Astrocyte (in vitro differentiated cells and primary cell): ENCODE results near the gene MED13. TPM values are rescaled to one million over a fixed set of nuclear protein-coding genes. Genes with fewer than 3 reads are reported as not detected.

ENCODE experiments used
- DNase-seq: peaks from one replicate; pipeline ENCODE4 v3.0.0-alpha.2; 2010; ENCODE audit warnings: low read depth
- FAIRE-seq: peaks from 2 replicates; lab custom pipeline; 2011; peaks lifted over from hg19 to GRCh38; lab: Jason Lieb, UNC
- H2AFZ ChIP-seq: 2 replicates; pipeline ENCODE4 v1.6.0; 2012; ENCODE audit warnings: low read depth, low read length, inconsistent platforms
- H3K27ac ChIP-seq: 2 replicates; pipeline ENCODE4 v1.5.1; 2011; ENCODE audit warnings: low read depth, low read length, inconsistent platforms
- H3K27me3 ChIP-seq: 2 replicates; pipeline ENCODE4 v1.6.0; 2011; ENCODE audit warnings: low read length, inconsistent platforms; ENCODE audit not compliant: insufficient read depth
- H3K36me3 ChIP-seq: 2 replicates; pipeline ENCODE4 v1.5.1; 2011; ENCODE audit warnings: low read length, inconsistent platforms; ENCODE audit not compliant: insufficient read depth
- H3K4me1 ChIP-seq: 2 replicates; pipeline ENCODE4 v1.5.1; 2011; ENCODE audit warnings: low read length, inconsistent platforms; ENCODE audit not compliant: insufficient read depth
- H3K4me2 ChIP-seq: 2 replicates; pipeline ENCODE4 v1.6.0; 2012; ENCODE audit warnings: low read length, inconsistent platforms
- H3K4me3 ChIP-seq: 2 replicates; pipeline ENCODE4 v1.5.1; 2011; ENCODE audit warnings: low read depth, mild to moderate bottlenecking, low read length, inconsistent platforms; ENCODE audit not compliant: insufficient read depth
- H3K79me2 ChIP-seq: 2 replicates; pipeline ENCODE4 v1.6.0; 2012; ENCODE audit warnings: mild to moderate bottlenecking, low read length, inconsistent platforms; ENCODE audit not compliant: insufficient read depth
- H3K9ac ChIP-seq: 2 replicates; pipeline ENCODE4 v1.6.0; 2012; ENCODE audit warnings: mild to moderate bottlenecking, low read length, inconsistent platforms
- H3K9me3 ChIP-seq: 2 replicates; pipeline ENCODE4 v1.5.1; 2012; ENCODE audit warnings: low read depth, mild to moderate bottlenecking, low read length, inconsistent platforms; ENCODE audit not compliant: insufficient read depth
- H4K20me1 ChIP-seq: 2 replicates; pipeline ENCODE4 v1.6.0; 2012; ENCODE audit warnings: low read length, inconsistent platforms; ENCODE audit not compliant: insufficient read depth
- H3K27ac Mint-ChIP-seq: one replicate; pipeline ENCODE4 v1.8.0; 2021; ENCODE audit warnings: mild to moderate bottlenecking, mixed read lengths; ENCODE audit not compliant: unreplicated experiment
- H3K27me3 Mint-ChIP-seq: one replicate; pipeline ENCODE4 v1.8.0; 2021; ENCODE audit warnings: low read depth, mixed read lengths; ENCODE audit not compliant: unreplicated experiment
- H3K36me3 Mint-ChIP-seq: one replicate; pipeline ENCODE4 v1.8.0; 2021; ENCODE audit warnings: low read depth, mixed read lengths; ENCODE audit not compliant: unreplicated experiment
- H3K4me1 Mint-ChIP-seq: one replicate; pipeline ENCODE4 v1.8.0; 2021; ENCODE audit warnings: low read depth, mixed read lengths; ENCODE audit not compliant: unreplicated experiment
- H3K4me3 Mint-ChIP-seq: one replicate; pipeline ENCODE4 v1.8.0; 2021; ENCODE audit warnings: mild to moderate bottlenecking, moderate library complexity, mixed read lengths; ENCODE audit not compliant: unreplicated experiment
- H3K9me3 Mint-ChIP-seq: one replicate; pipeline ENCODE4 v1.8.0; 2021; ENCODE audit warnings: mild to moderate bottlenecking, mixed read lengths; ENCODE audit not compliant: unreplicated experiment
- CTCF ChIP-seq: IDR thresholded peaks from 2 replicates; pipeline ENCODE4 v1.5.1; 2011; ENCODE audit warnings: low read depth, mild to moderate bottlenecking, inconsistent platforms, low read length, moderate library complexity; ENCODE audit not compliant: insufficient read depth
- EZH2 ChIP-seq: IDR thresholded peaks from 2 replicates; pipeline ENCODE4 v1.6.1; 2012; ENCODE audit warnings: mild to moderate bottlenecking, low read length, inconsistent platforms; ENCODE audit not compliant: insufficient read depth
- total RNA-seq: library from RNA; stranded (reverse); gene quantifications from 2 replicates; pipeline ENCODE4 v1.2.1, GENCODE V29; 2021

MED13 gene
- total RNA-seq, 1 donor from 2014 or later = 55.0 TPM

- Mint-ChIP-seq H3K36me3 (no peaks in the 10 kb centered on the region), H3K27ac (no peak overlapping the region)
- H3K9ac ChIP-seq = peak overlapping the region; percentile 99
These were observed 2.1 kb downstream of the MED13 start for GRCh38 chr17:62062944-62063343.

GRCh38 chr17:62062302-62062701 is 2.8 kb downstream of the MED13 start:
- Mint-ChIP-seq H3K4me1 (peaks cover 20% of the 10 kb centered on the region), H3K36me3 (no peaks in the 10 kb centered on the region), H3K27ac (no peak overlapping the region), H3K27me3 (no peaks in the 10 kb centered on the region), H3K4me3 (peak overlapping the region; percentile 96), H3K9me3 (no peaks in the 10 kb centered on the region)
- Histone ChIP-seq H3K27ac (no peak overlapping the region), H2AFZ (no peak overlapping the region), H3K27me3 (no peaks in the 10 kb centered on the region), H3K9ac (peak overlapping the region; percentile 99), H4K20me1 (peaks cover 74% of the 10 kb centered on the region), H3K4me2 (peak overlapping the region; percentile 97), H3K9me3 (no peaks in the 10 kb centered on the region), H3K4me3 (peak overlapping the region; percentile 100), H3K79me2 (peaks cover 83% of the 10 kb centered on the region), H3K36me3 (peaks cover 8% of the 10 kb centered on the region), H3K4me1 (peaks cover 11% of the 10 kb centered on the region)
- TF ChIP-seq EZH2 (no peak), CTCF (no peak)
- FAIRE-seq (no peak), DNase-seq (peak; percentile 33)

More at GRCh38 chr17:62062944-62063343, 2.1 kb downstream of the MED13 start:
- Histone ChIP-seq H3K79me2 (peaks cover 77% of the 10 kb centered on the region), H2AFZ (no peak overlapping the region), H3K27ac (peak overlapping the region; percentile 12), H3K4me2 (peak overlapping the region; percentile 97), H4K20me1 (peaks cover 68% of the 10 kb centered on the region), H3K9me3 (no peaks in the 10 kb centered on the region), H3K36me3 (peaks cover 8% of the 10 kb centered on the region), H3K27me3 (no peaks in the 10 kb centered on the region), H3K4me1 (peaks cover 11% of the 10 kb centered on the region), H3K4me3 (peak overlapping the region; percentile 100)
- H3K4me1 Mint-ChIP-seq = peaks cover 17% of the 10 kb centered on the region
- FAIRE-seq = no peak
- DNase-seq = no peak
- no peaks in the 10 kb centered on the region for H3K9me3 Mint-ChIP-seq
- TF ChIP-seq CTCF = no peak
- no peak for TF ChIP-seq EZH2
- H3K4me3 Mint-ChIP-seq = peak overlapping the region; percentile 96
- H3K27me3 Mint-ChIP-seq = no peaks in the 10 kb centered on the region

GRCh38 chr17:62059414-62059813 is 5.7 kb downstream of the MED13 start:
- no peaks in the 10 kb centered on the region for H3K36me3 Mint-ChIP-seq
- no peaks in the 10 kb centered on the region for H3K9me3 ChIP-seq
- H3K27me3 Mint-ChIP-seq = no peaks in the 10 kb centered on the region
- peaks cover 99% of the 10 kb centered on the region for H4K20me1 ChIP-seq
- H3K27ac Mint-ChIP-seq = no peak overlapping the region
- no peak overlapping the region for H3K4me2 ChIP-seq
- no peak overlapping the region for H3K4me3 ChIP-seq
- FAIRE-seq (no peak), DNase-seq (no peak)
- H3K4me1 ChIP-seq = peaks cover 11% of the 10 kb centered on the region
- H3K4me3 Mint-ChIP-seq = no peak overlapping the region
- H3K4me1 Mint-ChIP-seq = peaks cover 29% of the 10 kb centered on the region
- H3K9me3 Mint-ChIP-seq = no peaks in the 10 kb centered on the region
- H2AFZ ChIP-seq = no peak overlapping the region
- peaks cover 100% of the 10 kb centered on the region for H3K79me2 ChIP-seq
- no peak overlapping the region for H3K9ac ChIP-seq
- TF ChIP-seq CTCF (no peak), EZH2 (no peak)
- peaks cover 8% of the 10 kb centered on the region for H3K36me3 ChIP-seq
- no peak overlapping the region for H3K27ac ChIP-seq
- H3K27me3 ChIP-seq = no peaks in the 10 kb centered on the region
